SK-N-SH treated with all-trans-retinoic acid at 6 μM for 48 hours (cell line): ENCODE measurements around the gene UHRF1.

Experiments
- BACH2 ChIP-seq: fragments of 250-450 bp; sonication (Bioruptor Pico); IDR thresholded peaks from 2 replicates; pipeline ENCODE4 v1.9.0; 2021; ENCODE audit warnings: mild to moderate bottlenecking, borderline replicate concordance
- CSDC2 ChIP-seq: fragments of 250-450 bp; sonication (Bioruptor Pico); IDR thresholded peaks from 2 replicates; pipeline ENCODE4 v1.5.0; 2020; ENCODE audit warnings: mild to moderate bottlenecking, moderate library complexity
- GLIS3 ChIP-seq: fragments of 250-450 bp; sonication (Bioruptor Pico); IDR thresholded peaks from 2 replicates; pipeline ENCODE4 v1.5.0; 2020; ENCODE audit warnings: mild to moderate bottlenecking, moderate library complexity
- ISL1 ChIP-seq: fragments of 250-450 bp; sonication (Bioruptor Pico); IDR thresholded peaks from 2 replicates; pipeline ENCODE4 v2.1.2; 2022; ENCODE audit warnings: mild to moderate bottlenecking, moderate library complexity
- PPARA ChIP-seq: fragments of 250-450 bp; sonication (Bioruptor Pico); IDR thresholded peaks from 2 replicates; pipeline ENCODE4 v1.5.0; 2020; ENCODE audit warnings: mild to moderate bottlenecking, borderline replicate concordance
- RARB ChIP-seq: fragments of 250-450 bp; sonication (Bioruptor Pico); IDR thresholded peaks from 2 replicates; pipeline ENCODE4 v1.8.0; 2021; ENCODE audit warnings: mild to moderate bottlenecking, moderate library complexity
- ZC3H10 ChIP-seq: fragments of 250-450 bp; sonication (Bioruptor Pico); IDR thresholded peaks from 2 replicates; pipeline ENCODE4 v1.5.1; 2021; ENCODE audit warnings: mild to moderate bottlenecking, moderate library complexity
- ZFP30 ChIP-seq: fragments of 450-650 bp; formaldehyde crosslinking; IDR thresholded peaks from 2 replicates; pipeline ENCODE4 v1.5.0; 2022; ENCODE audit warnings: mild to moderate bottlenecking, moderate library complexity
- ZNF565 ChIP-seq: fragments of 450-650 bp; formaldehyde crosslinking; conservative IDR thresholded peaks from 2 replicates; pipeline ENCODE4 v1.5.0; 2020; ENCODE audit warnings: low read depth, mild to moderate bottlenecking, moderate library complexity
- ZNF8 ChIP-seq: fragments of 450-650 bp; formaldehyde crosslinking; IDR thresholded peaks from 2 replicates; pipeline ENCODE4 v1.5.0; 2020; ENCODE audit warnings: mild to moderate bottlenecking, moderate library complexity
- TF ChIP-seq, protein P1 (sequence below): fragments of 250-450 bp; sonication (Bioruptor Pico); IDR thresholded peaks from 2 replicates; pipeline ENCODE4 v1.8.0; 2021; ENCODE audit warnings: low read depth, mild to moderate bottlenecking, moderate library complexity, borderline replicate concordance
- TF ChIP-seq, protein P2 (sequence below): fragments of 250-450 bp; sonication (Bioruptor Pico); IDR thresholded peaks from 2 replicates; pipeline ENCODE4 v1.5.1; 2021; ENCODE audit warnings: mild to moderate bottlenecking, moderate library complexity
- TF ChIP-seq, protein P3 (sequence below): fragments of 250-450 bp; sonication (Bioruptor Pico); IDR thresholded peaks from 2 replicates; pipeline ENCODE4 v1.8.0; 2020; ENCODE audit warnings: mild to moderate bottlenecking, moderate library complexity, borderline replicate concordance

DNA sequence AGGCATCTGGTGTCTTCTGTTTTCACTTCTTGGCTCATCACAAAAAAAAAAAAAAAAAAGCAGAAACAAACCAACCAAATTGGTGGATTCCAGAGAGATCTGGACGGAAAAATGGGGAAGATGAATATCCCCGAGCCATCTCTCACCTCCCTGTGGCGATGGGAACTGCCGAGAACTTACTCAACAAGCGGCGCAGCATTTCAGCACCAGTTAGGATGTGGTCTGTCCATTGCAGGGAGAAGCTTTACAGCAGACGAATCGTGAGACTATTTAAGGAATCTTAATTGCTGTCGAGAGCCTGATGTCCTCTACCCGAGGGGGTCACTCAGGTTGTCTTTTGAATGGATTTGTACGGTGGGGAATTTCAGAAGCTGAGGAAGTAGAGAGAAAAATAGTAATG lies 42.4 kb downstream of the UHRF1 start:
- TF ChIP-seq, protein P1, sequence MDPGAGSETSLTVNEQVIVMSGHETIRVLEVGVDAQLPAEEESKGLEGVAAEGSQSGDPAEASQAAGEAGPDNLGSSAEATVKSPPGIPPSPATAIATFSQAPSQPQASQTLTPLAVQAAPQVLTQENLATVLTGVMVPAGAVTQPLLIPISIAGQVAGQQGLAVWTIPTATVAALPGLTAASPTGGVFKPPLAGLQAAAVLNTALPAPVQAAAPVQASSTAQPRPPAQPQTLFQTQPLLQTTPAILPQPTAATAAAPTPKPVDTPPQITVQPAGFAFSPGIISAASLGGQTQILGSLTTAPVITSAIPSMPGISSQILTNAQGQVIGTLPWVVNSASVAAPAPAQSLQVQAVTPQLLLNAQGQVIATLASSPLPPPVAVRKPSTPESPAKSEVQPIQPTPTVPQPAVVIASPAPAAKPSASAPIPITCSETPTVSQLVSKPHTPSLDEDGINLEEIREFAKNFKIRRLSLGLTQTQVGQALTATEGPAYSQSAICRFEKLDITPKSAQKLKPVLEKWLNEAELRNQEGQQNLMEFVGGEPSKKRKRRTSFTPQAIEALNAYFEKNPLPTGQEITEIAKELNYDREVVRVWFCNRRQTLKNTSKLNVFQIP (CRISPR knock-in tag) = no peak
- TF ChIP-seq ZFP30 (CRISPR knock-in tag) = no peak
- TF ChIP-seq, protein P2, sequence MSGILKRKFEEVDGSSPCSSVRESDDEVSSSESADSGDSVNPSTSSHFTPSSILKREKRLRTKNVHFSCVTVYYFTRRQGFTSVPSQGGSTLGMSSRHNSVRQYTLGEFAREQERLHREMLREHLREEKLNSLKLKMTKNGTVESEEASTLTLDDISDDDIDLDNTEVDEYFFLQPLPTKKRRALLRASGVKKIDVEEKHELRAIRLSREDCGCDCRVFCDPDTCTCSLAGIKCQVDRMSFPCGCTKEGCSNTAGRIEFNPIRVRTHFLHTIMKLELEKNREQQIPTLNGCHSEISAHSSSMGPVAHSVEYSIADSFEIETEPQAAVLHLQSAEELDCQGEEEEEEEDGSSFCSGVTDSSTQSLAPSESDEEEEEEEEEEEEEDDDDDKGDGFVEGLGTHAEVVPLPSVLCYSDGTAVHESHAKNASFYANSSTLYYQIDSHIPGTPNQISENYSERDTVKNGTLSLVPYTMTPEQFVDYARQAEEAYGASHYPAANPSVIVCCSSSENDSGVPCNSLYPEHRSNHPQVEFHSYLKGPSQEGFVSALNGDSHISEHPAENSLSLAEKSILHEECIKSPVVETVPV (CRISPR knock-in tag) = no peak
- TF ChIP-seq PPARA = no peak
- TF ChIP-seq CSDC2 (CRISPR knock-in tag) = no peak
- no peak for TF ChIP-seq RARB
- no peak for TF ChIP-seq BACH2
- no peak for TF ChIP-seq ZNF8
- TF ChIP-seq ISL1 (CRISPR knock-in tag) = no peak
- no peak for TF ChIP-seq ZC3H10
- no peak for TF ChIP-seq ZNF565 (CRISPR knock-in tag)
- TF ChIP-seq, protein P3, sequence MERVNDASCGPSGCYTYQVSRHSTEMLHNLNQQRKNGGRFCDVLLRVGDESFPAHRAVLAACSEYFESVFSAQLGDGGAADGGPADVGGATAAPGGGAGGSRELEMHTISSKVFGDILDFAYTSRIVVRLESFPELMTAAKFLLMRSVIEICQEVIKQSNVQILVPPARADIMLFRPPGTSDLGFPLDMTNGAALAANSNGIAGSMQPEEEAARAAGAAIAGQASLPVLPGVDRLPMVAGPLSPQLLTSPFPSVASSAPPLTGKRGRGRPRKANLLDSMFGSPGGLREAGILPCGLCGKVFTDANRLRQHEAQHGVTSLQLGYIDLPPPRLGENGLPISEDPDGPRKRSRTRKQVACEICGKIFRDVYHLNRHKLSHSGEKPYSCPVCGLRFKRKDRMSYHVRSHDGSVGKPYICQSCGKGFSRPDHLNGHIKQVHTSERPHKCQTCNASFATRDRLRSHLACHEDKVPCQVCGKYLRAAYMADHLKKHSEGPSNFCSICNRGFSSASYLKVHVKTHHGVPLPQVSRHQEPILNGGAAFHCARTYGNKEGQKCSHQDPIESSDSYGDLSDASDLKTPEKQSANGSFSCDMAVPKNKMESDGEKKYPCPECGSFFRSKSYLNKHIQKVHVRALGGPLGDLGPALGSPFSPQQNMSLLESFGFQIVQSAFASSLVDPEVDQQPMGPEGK (CRISPR knock-in tag) = no peak
- TF ChIP-seq GLIS3 (CRISPR knock-in tag) = no peak
